IMR-90 (cell line): ENCODE results near the gene STOML1. TPM values are rescaled to one million over a fixed set of nuclear protein-coding genes. Genes with fewer than 3 reads are reported as not detected.

Experiments
- ATAC-seq: fragments of 200-7000 bp; cut with Tn5 transposase; 2 replicates; pipeline ENCODE4 v1.9.1; 2020; ENCODE audit warnings: low read depth, mild to moderate bottlenecking, moderate library complexity
- BruUV-seq: library from RNA; stranded (reverse); fragments of 400-500 nt; replicated peaks from 2 replicates; lab custom pipeline; 2021; lab: Mats Ljungman, UMichigan
- CTCF ChIA-PET: fragments of 300-600 bp; formaldehyde crosslinking; extraction: SDS; loops from one replicate; lab custom pipeline; 2021; ENCODE audit warnings: antibody characterized with exemption; lab: Yijun Ruan, JAX
- POLR2A ChIA-PET: fragments of 300-600 bp; sonication (Branson Sonifier 250); formaldehyde crosslinking; loops from one replicate; lab custom pipeline; 2022; ENCODE audit warnings: antibody characterized with exemption; ENCODE audit not compliant: unreplicated experiment; lab: Charles Lee
- DNase-seq: peaks from one replicate; pipeline ENCODE4 v3.0.0; 2013
- H2AFZ ChIP-seq: replicated peaks from 2 replicates; pipeline ENCODE3; 2013; ENCODE audit warnings: low read length, mild to moderate bottlenecking; ENCODE audit not compliant: poor library complexity
- H2AK5ac ChIP-seq: 2 replicates; pipeline ENCODE4 v1.6.1; 2013; ENCODE audit warnings: low read depth, low read length, inconsistent platforms
- H2AK9ac ChIP-seq: replicated peaks from 2 replicates; pipeline ENCODE3; 2013; ENCODE audit warnings: mild to moderate bottlenecking, low read depth, low read length, moderate library complexity; ENCODE audit not compliant: poor library complexity
- H2BK120ac ChIP-seq: 2 replicates; pipeline ENCODE4 v1.6.1; 2013; ENCODE audit warnings: low read depth, low read length, inconsistent platforms
- H2BK15ac ChIP-seq: 3 replicates; pipeline ENCODE4 v1.6.1; 2013; ENCODE audit warnings: low read depth, low read length, inconsistent platforms
- H2BK20ac ChIP-seq: 2 replicates; pipeline ENCODE4 v1.6.1; 2013; ENCODE audit warnings: low read depth, mild to moderate bottlenecking, inconsistent platforms, low read length, moderate library complexity
- H2BK5ac ChIP-seq: 2 replicates; pipeline ENCODE4 v1.6.1; 2013; ENCODE audit warnings: mild to moderate bottlenecking, low read depth, low read length, inconsistent platforms; ENCODE audit not compliant: poor library complexity, severe bottlenecking
- H3K14ac ChIP-seq: replicated peaks from 2 replicates; pipeline ENCODE4 v1.6.1; 2013; ENCODE audit warnings: low read depth, low read length, inconsistent platforms
- H3K18ac ChIP-seq: 2 replicates; pipeline ENCODE4 v1.6.1; 2013; ENCODE audit warnings: low read depth, low read length, control low read depth
- H3K23ac ChIP-seq: 2 replicates; pipeline ENCODE4 v1.6.1; 2013; ENCODE audit warnings: low read depth, low read length, inconsistent platforms
- H3K27ac ChIP-seq: 2 replicates; pipeline ENCODE4 v1.5.1; 2013; ENCODE audit warnings: mild to moderate bottlenecking, control low read depth, low read length; ENCODE audit not compliant: insufficient read depth
- H3K27me3 ChIP-seq: 2 replicates; pipeline ENCODE4 v1.6.1; 2013; ENCODE audit warnings: low read length; ENCODE audit not compliant: control insufficient read depth, insufficient read depth
- H3K36me3 ChIP-seq: 2 replicates; pipeline ENCODE4 v1.6.1; 2013; ENCODE audit warnings: low read length, mixed read lengths; ENCODE audit not compliant: control insufficient read depth, insufficient read depth
- H3K4ac ChIP-seq: 2 replicates; pipeline ENCODE4 v1.6.1; 2013; ENCODE audit warnings: low read depth, low read length, inconsistent platforms
- H3K4me1 ChIP-seq: 2 replicates; pipeline ENCODE4 v1.6.1; 2013; ENCODE audit warnings: low read length, mixed read lengths; ENCODE audit not compliant: control insufficient read depth, insufficient read depth
- H3K4me2 ChIP-seq: 2 replicates; pipeline ENCODE4 v1.6.1; 2013; ENCODE audit warnings: low read depth, mild to moderate bottlenecking, control low read depth, low read length, moderate library complexity
- H3K4me3 ChIP-seq: 2 replicates; pipeline ENCODE4 v1.5.1; 2013; ENCODE audit warnings: low read depth, mild to moderate bottlenecking, control low read depth, low read length, moderate library complexity; ENCODE audit not compliant: insufficient read depth
- H3K56ac ChIP-seq: 2 replicates; pipeline ENCODE4 v1.6.1; 2013; ENCODE audit warnings: low read length, inconsistent platforms; ENCODE audit not compliant: insufficient read depth; ENCODE audit errors: extremely low read depth
- H3K79me1 ChIP-seq, 2 experiments: 2 replicates each; pipeline ENCODE4 v1.6.1; 2013; ENCODE audit warnings: low read length in 2 of 2, inconsistent platforms in 1 of 2, low read depth in 1 of 2
- H3K9ac ChIP-seq: 2 replicates; pipeline ENCODE4 v1.6.1; 2013; ENCODE audit warnings: low read depth, low read length, control low read depth
- H3K9me1 ChIP-seq: 2 replicates; pipeline ENCODE4 v1.6.1; 2013; ENCODE audit warnings: low read length, inconsistent platforms; ENCODE audit not compliant: insufficient read depth
- H3K9me3 ChIP-seq: 2 replicates; pipeline ENCODE4 v1.6.1; 2013; ENCODE audit warnings: low read length; ENCODE audit not compliant: control insufficient read depth, insufficient read depth
- H4K20me1 ChIP-seq: 2 replicates; pipeline ENCODE4 v1.6.1; 2013; ENCODE audit warnings: low read length, inconsistent platforms; ENCODE audit not compliant: insufficient read depth
- H4K5ac ChIP-seq: 2 replicates; pipeline ENCODE4 v1.6.1; 2013; ENCODE audit warnings: mild to moderate bottlenecking, low read depth, low read length, control low read depth
- H4K8ac ChIP-seq, 2 experiments: 2 replicates each; pipeline ENCODE4 v1.6.1; 2013; ENCODE audit warnings: low read depth in 2 of 2, low read length in 2 of 2, control low read depth in 1 of 2, inconsistent platforms in 1 of 2
- H4K91ac ChIP-seq: 2 replicates; pipeline ENCODE4 v1.6.1; 2013; ENCODE audit warnings: low read depth, low read length, inconsistent platforms; ENCODE audit not compliant: insufficient read depth
- BHLHE40 ChIP-seq: fragments of 150-350 bp; IDR thresholded peaks from 2 replicates; pipeline ENCODE4 v1.6.1; 2016; ENCODE audit warnings: mild to moderate bottlenecking, low read depth, low read length
- FOS ChIP-seq: fragments of 150-350 bp; IDR thresholded peaks from 2 replicates; pipeline ENCODE4 v1.6.1; 2016; ENCODE audit warnings: low read depth, low read length
- MAZ ChIP-seq: IDR thresholded peaks from 2 replicates; pipeline ENCODE4 v1.6.1; 2012; ENCODE audit warnings: low read depth, mild to moderate bottlenecking, low read length, improper control_type of control experiment, moderate library complexity, borderline replicate concordance
- RFX5 ChIP-seq: IDR thresholded peaks from 2 replicates; pipeline ENCODE4 v1.8.0; 2012; ENCODE audit warnings: low read depth, mild to moderate bottlenecking, low read length, moderate library complexity
- SMC3 ChIP-seq: fragments of 150-350 bp; IDR thresholded peaks from 2 replicates; pipeline ENCODE4 v1.6.1; 2016; ENCODE audit warnings: low read depth, mild to moderate bottlenecking, antibody characterized with exemption, low read length, moderate library complexity
- WGBS, 2 experiments: methylation state at CpG; one replicate each; pipeline versions ENCODE4 v1.1.5 to v1.1.7; 2013; ENCODE audit warnings: missing lambda C conversion rate in 2 of 2; ENCODE audit not compliant: insufficient read length in 1 of 2; ENCODE audit errors: extremely low coverage in 2 of 2; 5-methylcytosine and 5-hydroxymethylcytosine counted together
- dilution Hi-C: fragments of 300-500 bp; cut with HindIII; formaldehyde crosslinking; loops from one replicate; pipeline ENCODE4 v1.14.3; 2018; ENCODE audit warnings: low sequenced_read_pairs; ENCODE audit not compliant: unreplicated experiment
- in situ Hi-C: fragments of 300-500 bp; cut with MboI; formaldehyde crosslinking; loops from 3 replicates; pipeline ENCODE4 v1.14.3; 2019; ENCODE audit warnings: low sequenced_read_pairs, inconsistent platforms, mixed read lengths
- intact Hi-C: fragments of 100-400 bp; cut with micrococcal nuclease; formaldehyde crosslinking; loops from 2 replicates; pipeline ENCODE4 v1.10.0; 2022
- polyA plus RNA-seq, 3 experiments: library from polyadenylated mRNA; depleted of rRNA; stranded (reverse); fragments of >200 nt; gene quantifications; 2 replicates each; pipeline ENCODE4 v1.2.3, GENCODE V29; 2012; ENCODE audit warnings: low replicate concordance in 1 of 3
- total RNA-seq: library from RNA; depleted of rRNA; stranded (reverse); fragments of >200 nt; gene quantifications from 2 replicates; pipeline ENCODE4 v1.2.3, GENCODE V29; 2012

Gene STOML1
- total and polyA plus RNA-seq, 2 of the 4 experiments (the other 2 are of a cell fraction) = 11.8 to 21.2 TPM

- ChIA-PET POLR2A (no interaction called here), CTCF (no interaction called here)
- dilution Hi-C loops = no loop called here
- intact Hi-C loops = no loop called here
- Histone ChIP-seq H3K9ac (no peak overlapping the region), H2BK20ac (no peak overlapping the region), H2AK5ac (no peak overlapping the region), H2AFZ (no peak overlapping the region), H3K27ac (no peak overlapping the region), H3K23ac (no peak overlapping the region), H4K5ac (no peak overlapping the region), H4K20me1 (0 out of 2 replicates have a peak, but pooled peaks cover 2% of the 10 kb centered on the region), H3K27me3 (no peaks in the 10 kb centered on the region), H4K8ac (no peak overlapping the region), H3K56ac (no peak overlapping the region), H4K91ac (no peak overlapping the region), H3K4me2 (no peak overlapping the region), H2BK120ac (no peak overlapping the region), H3K9me3 (no peaks in the 10 kb centered on the region), H2BK5ac (no peak overlapping the region), H2BK15ac (no peak overlapping the region), H3K4me3 (no peak overlapping the region), H3K14ac (no peak overlapping the region), H3K18ac (no peak overlapping the region), H3K4ac (no peak overlapping the region), H3K36me3 (peaks cover 67% of the 10 kb centered on the region), H3K9me1 (no peaks in the 10 kb centered on the region; the same call in 1 of the 2 replicates), H3K79me1 (peaks cover 6 to 24% of the 10 kb centered on the region in 2 experiments; a peak in 3 of 4 replicates), H3K4me1 (peaks cover 7% of the 10 kb centered on the region), H2AK9ac (no peak overlapping the region)
- ATAC-seq (no peak), DNase-seq (no peak)
- TF ChIP-seq FOS (no peak), RFX5 (no peak), MAZ (no peak), BHLHE40 (no peak), SMC3 (no peak)
- 95% methylated on average over 8 of the region's 9 CpGs; no CpG with 5 or more reads in 1 of the 2 experiments for WGBS, 2 experiments
- no TSS peak for BruUV-seq
- in situ Hi-C loops = no loop called here
Observed at GRCh38 chr15:73947651-73948050, 44.4 kb downstream of the STOML1 start.
